ENCODE results near the gene IL1RAPL1.
"Not testable (repeated sequence)": the region's sequence is repeated elsewhere in the genome, so short reads cannot be mapped to it uniquely, and the experiment has no call there.

The IL1RAPL1 gene

DNA sequence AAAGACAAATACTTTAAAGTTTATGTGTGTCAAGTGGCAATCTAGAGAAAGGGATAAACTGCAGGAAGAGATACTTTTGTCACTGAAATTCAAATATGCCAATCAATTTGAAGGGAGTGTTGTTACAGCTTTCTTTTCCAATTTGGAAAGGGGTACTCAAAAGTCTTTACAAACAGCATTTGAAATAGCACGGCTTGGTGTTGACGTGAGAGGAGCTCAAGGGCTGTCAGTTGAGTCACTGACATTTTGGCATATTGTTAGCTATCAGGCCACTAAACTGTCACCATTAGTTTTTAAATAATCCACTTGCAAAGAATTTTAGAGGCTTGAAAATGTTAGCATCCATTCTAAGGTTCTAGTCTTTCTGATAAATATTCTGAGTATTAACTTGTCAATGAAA, 698.4 kb downstream of the IL1RAPL1 start:
- DNase-seq, result no peak

- no peak for DNase-seq
Observed at GRCh38 chrX:29295987-29296680, 708.9 kb downstream of the IL1RAPL1 start.

DNA sequence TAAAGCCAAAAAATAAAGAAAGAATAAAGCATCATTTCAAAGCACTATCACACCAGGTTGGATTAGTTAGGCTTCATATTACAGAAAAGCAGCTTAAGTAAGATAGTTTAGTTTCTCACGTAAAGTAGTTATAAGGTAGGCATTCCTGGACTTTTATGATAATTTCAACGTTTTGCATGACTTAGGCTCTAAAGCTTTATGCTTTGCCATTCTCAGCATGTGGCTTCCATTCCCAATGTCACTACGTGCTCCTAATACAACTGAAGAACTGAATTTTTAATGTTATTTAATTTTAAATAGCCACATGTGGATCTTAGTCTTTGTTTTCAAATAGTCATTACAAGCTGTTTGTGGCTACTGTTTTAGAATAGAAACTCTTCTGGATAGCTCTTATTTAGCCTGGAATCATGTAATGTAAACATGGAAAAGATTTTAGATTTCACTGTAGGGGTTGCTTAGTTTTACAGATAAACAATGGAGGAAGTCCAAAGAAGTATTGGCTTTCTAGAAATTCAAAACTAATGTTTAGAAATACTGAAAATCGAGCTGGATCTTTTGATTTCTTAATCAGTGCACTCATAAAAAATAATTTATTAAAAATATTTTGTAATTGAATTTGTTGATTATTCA, 710.0 kb downstream of the IL1RAPL1 start:
- no peak for DNase-seq

GRCh38 chrX:29299684-29300083, 712.4 kb downstream of the IL1RAPL1 start:
- DNase-seq, result no peak

GRCh38 chrX:29308726-29309125, 721.5 kb downstream of the IL1RAPL1 start:
- no peak for DNase-seq

- no peak for DNase-seq
Observed at GRCh38 chrX:29315931-29316330, 728.7 kb downstream of the IL1RAPL1 start.

DNA sequence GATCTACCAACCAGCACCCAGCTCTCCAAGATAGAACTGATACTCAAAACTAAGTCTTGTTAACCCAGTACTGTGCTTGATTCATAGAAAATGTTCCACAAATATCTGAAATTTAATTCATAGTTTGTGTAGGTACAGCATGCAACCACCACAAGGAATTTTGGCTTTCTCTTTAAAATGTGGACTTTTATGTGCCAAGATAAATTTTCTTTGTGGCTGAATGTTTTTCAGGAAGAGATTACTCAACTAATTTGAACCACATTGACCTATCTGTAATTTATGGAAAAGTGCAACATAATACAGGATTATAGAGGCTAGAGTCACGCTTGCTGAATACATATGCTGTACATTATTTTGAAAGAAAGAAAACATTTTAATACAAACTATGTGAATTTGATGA, 730.8 kb downstream of the IL1RAPL1 start:
- DNase-seq, result no peak

DNA sequence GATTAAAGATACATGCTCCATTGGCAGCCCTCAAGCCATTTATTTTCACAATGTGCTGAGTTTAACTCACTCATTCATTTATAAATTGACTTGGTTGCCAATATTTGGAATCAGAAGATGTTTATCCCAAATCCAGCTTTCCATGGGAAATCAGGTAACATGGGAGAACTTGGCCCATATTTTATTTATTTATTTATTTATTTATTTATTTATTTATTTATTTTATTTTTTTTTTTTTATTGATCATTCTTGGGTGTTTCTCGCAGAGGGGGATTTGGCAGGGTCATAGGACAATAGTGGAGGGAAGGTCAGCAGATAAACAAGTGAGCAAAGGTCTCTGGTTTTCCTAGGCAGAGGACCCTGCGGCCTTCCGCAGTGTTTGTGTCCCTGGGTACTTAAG, 745.2 kb downstream of the IL1RAPL1 start:
- DNase-seq, result not testable (repeated sequence)

DNA sequence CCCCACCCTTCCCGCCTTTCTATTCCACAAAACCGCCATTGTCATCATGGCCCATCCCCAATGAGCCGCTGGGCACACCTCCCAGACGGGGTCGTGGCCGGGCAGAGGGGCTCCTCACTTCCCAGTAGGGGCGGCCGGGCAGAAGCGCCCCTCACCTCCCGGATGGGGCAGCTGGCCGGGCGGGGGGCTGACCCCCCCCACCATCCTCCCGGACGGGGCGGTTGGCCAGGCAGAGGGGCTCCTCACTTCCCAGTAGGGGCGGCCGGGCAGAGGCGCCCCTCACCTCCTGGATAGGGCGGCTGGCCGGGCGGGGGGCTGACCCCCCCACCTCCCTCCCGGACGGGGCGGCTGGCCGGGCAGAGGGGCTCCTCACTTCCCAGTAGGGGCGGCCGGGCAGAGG, 745.8 kb downstream of the IL1RAPL1 start:
- not testable (repeated sequence) for DNase-seq

- no peak for DNase-seq
Observed at GRCh38 chrX:29348288-29348687, 761.0 kb downstream of the IL1RAPL1 start.

GRCh38 chrX:29359276-29359675, 772.0 kb downstream of the IL1RAPL1 start:
- DNase-seq, result no peak

- DNase-seq, result not testable (repeated sequence)
Observed at GRCh38 chrX:29374765-29375164, 787.5 kb downstream of the IL1RAPL1 start.

DNA sequence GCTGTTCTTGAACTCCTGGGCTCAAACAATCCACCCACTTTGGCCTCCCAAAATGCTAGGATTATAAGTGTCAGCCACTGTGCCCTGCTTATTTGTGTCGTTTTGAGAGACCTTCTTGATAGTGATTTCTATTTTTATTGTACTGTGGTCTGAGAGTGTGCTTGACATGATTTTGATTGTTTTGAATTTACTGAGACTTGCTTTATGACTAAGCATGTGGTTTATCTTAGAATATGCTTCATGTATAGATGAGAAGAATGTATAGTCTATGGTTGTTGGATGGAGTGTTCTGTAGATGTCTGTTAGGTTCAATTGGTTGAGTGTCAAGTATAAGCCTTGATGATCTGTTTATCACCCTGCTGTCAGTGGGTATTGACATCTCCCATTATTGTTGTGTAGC, 789.3 kb downstream of the IL1RAPL1 start:
- no peak for DNase-seq

GRCh38 chrX:29382811-29383210, 795.6 kb downstream of the IL1RAPL1 start:
- DNase-seq, result no peak

- DNase-seq, result no peak
Observed at GRCh38 chrX:29388509-29388908, 801.3 kb downstream of the IL1RAPL1 start.

DNA sequence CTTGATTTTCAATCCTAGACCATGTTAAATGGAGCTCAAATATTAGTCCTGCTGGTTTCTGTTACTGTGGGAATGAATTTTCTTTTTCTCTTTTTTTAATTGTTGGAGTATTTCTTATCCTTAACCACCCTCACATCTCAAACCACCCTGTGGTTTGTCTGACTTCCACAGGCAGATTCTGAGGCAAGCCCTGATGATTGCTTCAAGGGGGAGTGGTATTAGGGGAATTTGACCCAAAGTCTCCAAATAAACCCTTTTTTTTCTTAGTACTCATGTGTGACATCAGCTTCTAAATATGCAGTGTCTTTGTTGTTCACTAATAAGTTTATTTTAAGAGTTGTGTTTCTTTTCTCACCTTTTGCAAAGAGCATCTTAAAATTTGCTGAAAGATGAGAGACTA, 810.3 kb downstream of the IL1RAPL1 start:
- no peak for DNase-seq

DNA sequence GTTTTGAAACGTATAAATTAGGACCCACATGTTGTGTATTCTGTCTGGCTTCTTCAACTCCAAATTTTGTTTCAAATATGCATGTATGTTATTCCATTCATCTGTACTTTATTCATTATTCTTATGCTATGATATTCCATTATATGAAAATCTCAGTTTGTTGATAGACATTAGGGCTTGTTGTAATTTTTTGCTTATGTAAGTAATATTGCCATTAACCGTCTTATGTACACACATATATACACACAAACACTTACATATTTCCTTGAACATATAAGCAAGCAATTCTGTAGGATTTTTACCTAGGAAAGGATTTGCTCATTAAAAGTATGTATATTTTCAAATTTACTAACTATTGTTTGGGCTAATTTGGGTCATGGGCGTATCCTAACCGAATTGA, 820.1 kb downstream of the IL1RAPL1 start:
- no peak for DNase-seq

GRCh38 chrX:29419774-29420553, 832.7 kb downstream of the IL1RAPL1 start:
- no peak for DNase-seq

- no peak for DNase-seq
Observed at GRCh38 chrX:29422034-29422433, 834.8 kb downstream of the IL1RAPL1 start.

- DNase-seq, result no peak
Observed at GRCh38 chrX:29431895-29432294, 844.6 kb downstream of the IL1RAPL1 start.

- DNase-seq, result no peak
Observed at GRCh38 chrX:29432534-29432933, 845.3 kb downstream of the IL1RAPL1 start.

- DNase-seq, result no peak
Observed at GRCh38 chrX:29434939-29435338, 847.7 kb downstream of the IL1RAPL1 start.

DNA sequence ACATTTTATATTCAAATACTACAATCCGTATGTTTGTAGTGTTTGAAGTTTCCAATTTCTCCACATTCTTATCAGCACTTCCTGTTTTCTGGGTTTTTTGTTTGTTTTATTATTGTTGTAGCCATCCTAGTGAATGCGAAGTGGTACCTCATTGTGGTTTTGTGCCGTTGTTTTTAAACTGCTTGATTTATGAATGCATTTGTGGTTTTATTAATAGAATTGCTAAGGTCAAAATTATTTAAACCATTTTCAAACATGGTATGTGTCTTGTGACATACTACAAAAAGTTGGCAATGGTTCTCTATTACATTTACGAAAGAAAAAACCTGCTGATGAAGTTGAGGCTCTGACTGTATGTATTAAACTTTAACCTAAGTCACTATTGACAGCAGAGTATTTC, 848.1 kb downstream of the IL1RAPL1 start:
- DNase-seq, result no peak

DNA sequence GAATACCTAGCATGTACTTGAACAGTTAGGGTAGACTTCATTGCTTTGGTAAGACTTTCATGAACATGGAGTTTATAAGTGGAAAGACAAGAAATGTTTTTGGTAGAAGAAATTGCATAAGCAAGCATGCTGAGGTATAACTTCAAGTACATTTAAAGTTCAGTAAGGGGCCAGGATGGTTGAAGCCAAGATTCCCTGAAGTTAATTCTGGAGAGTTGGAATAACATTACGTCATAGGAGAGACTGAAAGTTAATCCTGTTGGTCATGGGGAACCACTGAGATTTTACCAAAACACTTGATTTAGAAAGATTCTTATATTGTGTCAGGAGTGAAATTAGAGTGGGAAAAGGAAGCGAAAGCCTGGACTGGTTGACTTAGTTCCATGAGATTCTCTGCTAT, 860.6 kb downstream of the IL1RAPL1 start:
- DNase-seq, result no peak
